Stimulated activated CD8-positive, alpha-beta memory T cell treated with anti-CD3 and anti-CD28 coated beads, Interleukin-4, amount 100 ng/mL, for 1 hour (primary cell): Measurements from ENCODE around the gene MSI2.
A peak's percentile ranks its signal among the peaks of the same experiment; 100 is the strongest.
"Not testable (repeated sequence)": the region's sequence is repeated elsewhere in the genome, so short reads cannot be mapped to it uniquely, and the experiment has no call there.

Source experiments
- DNase-seq, 2 donors: peaks; one replicate each; pipeline ENCODE4 v3.0.0-alpha.2; 2020; ENCODE audit warnings: low read depth in 2 of 2, low spot score in 1 of 2

Gene MSI2

DNA sequence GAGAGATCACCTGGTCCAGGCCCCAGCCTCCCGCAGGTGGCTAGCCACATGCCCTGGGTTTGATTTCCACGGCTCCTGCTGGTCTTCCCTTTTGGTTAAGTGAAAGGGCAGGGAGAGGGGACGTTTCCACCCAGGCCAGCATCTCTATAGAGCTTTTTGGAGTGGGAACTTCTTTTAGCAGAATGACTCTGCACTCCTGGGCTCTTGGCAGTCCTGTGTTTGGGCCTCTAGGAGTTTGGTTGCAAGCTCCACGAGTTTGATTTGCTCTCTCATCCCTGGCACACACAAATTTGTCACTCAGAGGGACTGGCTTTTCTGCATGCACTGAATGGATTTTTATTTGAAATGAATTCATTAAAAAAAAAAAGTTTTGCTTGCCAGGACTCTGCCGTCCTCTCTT, 32.8 kb downstream of the MSI2 start:
- no peak for DNase-seq

DNA sequence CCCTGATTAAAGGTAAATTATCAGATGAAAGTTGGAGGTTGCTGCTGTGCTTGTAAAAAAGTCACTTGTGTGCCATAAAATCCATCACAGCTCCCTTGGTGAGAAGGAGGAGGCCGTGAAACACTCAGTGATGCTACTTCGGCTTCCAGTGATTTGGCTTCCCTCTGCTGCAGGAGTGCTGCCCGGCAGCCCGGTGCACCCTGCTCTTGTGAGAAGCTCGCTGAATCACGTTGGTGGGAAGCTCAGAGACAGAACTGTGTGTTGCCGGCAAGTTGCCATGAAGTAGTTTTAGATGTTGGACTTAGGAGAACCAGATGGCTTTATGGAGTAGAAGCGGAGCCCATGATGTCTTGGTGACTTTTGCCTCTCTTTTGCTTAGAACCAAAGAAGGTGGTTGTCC, 33.3 kb downstream of the MSI2 start:
- DNase-seq = no peak

DNA sequence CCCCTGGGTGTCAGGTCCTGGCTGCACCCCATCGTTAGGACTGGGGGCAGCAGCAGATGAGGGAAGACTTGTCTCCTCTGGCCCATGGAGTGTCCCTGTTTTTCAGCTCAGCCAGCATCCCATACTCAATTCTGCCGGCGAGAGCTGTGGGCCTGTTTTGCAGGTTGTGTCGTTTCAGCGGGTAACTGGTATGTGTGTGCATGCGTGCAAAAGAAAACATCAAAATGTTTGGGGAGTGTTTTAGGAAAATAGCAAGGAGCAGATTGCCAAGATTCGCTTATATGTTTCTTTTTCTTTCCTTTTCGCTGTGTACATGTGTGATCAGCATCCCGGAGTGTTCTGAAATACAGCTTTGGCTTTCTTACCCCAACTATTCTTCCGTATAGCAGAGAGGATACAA, 34.7 kb downstream of the MSI2 start:
- no peak for DNase-seq

DNA sequence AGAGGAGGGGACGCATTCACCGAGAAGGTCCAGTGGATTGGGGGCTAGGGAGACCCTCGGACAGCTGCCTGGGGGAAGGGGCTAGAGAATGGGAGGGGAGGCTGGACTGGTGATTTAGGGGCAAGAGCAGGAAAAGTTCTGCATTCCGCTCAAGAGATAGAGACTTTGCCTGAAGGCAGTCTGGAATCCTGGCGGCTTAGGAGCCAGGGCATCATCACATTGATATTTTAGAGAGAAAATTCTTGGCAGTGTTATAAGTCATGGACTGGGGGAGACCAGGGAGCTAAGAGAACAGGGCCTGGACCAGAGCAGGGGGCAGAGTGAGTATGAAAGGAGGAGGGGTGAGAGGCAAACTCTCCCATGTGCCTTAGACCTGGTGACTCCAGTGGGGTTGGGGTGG, 35.8 kb downstream of the MSI2 start:
- DNase-seq = no peak

DNA sequence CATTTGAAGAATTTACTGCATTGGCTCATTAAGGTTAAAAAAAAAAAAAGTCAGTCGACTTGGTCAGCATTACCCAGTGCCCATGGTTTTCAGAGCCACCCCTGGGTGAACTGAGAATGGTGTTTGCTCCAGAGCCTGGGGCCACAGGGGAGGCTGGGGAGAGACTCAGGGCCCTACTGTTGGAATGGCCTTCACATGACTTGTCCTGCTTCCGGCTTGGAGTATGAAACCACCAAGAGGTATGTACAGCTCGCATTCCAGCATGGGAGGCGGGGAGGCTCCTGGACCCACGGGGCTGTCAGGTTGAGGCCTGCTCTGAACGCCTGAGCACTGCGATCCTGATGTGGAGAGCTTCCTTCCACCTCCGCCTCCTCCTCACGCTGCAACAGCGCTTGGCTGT, 36.8 kb downstream of the MSI2 start:
- no peak for DNase-seq

DNA sequence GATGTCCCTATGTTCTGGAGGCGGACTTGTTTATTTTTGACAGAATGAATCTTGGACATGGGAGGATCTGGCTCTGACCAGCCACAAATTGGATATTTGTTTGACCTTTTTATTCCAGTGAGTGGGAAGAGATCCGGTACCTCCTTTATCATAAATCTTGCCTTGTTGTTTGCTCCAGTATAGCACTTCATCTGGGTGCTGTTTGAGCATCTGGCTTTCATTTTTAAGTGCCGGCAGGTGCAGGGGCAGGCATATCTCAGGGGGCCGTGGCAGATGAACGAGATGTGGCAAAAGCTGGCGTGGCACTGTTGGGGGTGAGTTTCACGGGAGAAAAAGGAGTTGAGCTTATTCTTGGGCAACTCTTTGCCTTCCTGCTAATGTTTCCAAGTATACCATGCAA, 37.8 kb downstream of the MSI2 start:
- DNase-seq = no peak

DNA sequence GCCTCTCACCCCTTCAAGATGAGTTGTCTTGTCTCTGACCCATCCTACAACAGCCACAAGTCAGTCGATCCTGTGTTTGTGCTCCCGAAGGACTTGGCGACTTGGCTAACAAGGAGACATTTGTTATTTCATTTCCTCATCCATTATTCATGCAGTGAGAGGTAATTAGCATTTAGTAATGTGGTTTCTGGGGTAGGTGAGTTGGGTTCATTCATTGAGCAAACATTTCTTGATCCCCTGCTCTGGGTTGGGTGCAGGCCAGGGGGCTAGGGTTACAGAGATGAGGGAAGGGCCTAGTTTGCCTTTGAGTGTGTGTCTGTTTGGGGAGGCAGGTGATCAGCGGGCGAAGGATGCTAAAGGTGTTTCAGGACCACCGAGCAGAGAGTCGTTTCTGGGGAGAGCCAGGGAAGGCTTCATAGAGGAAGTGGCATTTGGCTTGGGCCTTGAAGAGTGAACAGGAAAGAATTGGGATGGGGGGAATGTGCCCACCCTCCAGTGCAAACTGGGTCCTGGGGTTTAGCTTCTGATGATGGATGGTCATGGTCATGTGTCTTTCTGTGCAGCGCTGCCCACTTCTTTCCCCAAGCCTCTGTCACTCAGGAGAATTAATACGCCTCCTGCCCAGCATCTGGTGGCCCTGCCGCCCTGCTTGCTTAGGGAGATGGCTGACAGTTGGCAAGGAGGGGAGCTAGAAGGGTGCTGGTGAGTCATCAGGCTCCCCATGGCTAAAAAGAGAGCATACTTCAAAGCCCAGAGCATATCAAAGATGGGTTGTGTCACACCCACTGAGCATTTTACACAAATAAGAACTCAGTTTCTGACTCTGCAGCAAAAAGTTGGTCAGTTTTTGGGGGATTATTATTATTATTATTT, 38.5 kb downstream of the MSI2 start:
- DNase-seq = peak; percentile 5 to 11

DNA sequence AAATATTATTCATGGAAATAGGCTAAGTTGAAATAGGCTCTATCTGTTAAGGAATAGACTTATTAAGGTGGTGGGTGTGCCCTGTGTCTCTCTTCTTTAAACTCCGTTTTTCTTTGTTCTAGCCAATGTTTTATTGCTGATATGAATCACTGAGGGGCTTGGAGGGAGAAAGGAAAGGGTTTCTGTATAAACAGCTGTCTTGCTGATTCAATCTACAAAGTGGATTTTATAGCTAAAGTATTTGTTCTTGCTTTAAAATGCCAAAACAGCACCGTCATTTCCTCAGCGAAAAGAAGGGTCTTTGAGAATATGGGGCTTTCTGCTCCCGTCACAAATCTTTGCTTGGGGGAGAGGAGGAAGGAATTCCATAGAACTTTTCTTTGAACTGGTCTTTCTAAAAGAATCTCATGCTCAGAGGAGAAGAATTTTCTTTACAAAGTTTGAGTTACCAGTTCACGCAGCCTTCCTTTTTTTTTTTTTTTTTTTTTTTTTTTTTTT, 39.3 kb downstream of the MSI2 start:
- no peak for DNase-seq

DNA sequence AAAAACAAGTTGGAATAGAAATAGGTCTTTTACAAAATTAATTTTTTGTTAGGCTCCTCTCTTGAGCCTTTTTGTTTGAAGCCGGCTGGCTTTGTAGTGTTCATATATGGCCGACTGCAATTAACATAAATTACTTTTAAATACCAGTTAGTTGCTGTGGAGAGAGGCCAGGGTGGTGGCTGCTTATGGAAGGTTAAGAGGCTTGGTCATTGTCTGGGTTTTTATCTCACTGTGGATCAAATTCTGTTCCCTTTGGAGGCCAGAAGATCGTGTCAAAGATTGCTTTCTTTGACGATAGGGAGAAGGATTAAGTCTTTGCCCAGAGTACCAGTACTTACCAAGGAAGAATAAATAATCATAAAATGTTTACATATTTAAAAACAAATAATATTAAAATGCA, 39.9 kb downstream of the MSI2 start:
- no peak for DNase-seq

DNA sequence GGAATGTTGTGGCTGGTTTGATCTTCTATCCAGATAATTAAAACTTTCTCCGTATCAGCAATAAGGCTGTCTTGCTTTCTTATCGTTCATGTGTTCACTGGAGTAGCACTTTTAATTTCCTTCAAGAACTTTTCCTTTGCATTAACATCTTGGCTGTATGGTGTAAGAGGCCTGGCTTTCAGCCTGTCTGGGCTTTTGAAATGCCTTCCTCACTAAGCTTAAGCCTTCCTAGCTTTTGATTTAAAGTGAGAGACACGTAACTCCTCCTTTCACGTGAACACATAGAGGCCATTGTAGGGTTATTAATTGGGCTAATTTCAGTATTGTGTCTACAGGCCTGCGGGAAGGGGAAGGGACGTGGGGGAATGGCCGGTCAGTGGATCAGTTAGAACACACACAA, 42.9 kb downstream of the MSI2 start:
- DNase-seq = no peak

DNA sequence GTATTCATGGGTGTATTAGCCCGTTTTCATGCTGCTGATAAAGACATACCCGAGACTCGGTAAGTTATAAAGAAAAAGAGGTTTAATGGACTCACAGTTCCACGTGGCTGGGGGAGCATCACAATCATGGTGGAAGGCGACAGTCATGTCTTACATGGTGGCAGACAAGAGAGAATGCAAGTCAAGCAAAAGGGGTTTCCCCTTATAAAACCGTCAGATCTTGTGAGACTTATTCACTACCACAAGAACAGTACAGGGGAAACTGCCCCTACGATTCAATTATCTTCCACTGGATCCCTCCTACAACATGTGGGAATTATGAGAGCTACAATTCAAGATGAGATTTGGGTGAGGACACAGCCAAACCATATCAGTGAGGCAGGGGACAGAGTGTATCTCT, 44.3 kb downstream of the MSI2 start:
- not testable (repeated sequence) for DNase-seq

DNA sequence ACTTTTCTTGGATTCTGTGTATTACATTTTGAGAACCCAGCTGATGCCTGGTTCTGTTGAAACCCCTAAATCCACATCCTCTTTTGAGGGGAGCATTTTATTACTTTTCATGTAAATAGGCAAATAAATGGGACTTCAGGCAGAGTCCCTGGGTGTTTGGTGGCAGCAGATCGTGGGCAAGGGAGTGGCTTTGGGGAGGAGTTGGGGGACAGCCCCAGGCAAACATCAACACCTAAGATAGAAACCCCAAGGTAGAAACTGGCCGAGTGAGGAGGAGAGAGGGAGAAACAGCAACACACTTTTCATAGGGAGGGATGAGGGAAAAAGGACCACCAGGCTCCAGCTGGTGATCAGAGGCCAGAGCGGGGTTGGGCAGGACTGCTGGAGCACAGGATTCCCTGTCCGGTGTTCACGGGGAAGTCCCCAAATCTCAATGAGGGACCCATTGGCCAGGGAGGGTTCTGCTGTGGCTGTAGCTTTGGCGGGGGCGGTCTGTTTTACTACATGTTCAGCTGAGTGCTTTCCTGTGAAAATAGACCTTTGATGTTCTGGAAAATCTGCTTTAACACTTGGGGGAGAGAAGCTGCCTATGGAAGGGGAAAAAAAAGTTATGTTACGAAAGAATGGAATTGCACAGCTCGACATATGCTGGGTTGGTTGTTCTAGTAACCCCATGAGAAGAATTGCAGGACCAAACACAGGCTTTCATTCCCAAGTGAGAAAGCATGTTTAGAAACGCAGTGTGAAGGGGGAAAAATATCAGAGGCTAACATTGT, 46.6 kb downstream of the MSI2 start:
- DNase-seq = no peak

DNA sequence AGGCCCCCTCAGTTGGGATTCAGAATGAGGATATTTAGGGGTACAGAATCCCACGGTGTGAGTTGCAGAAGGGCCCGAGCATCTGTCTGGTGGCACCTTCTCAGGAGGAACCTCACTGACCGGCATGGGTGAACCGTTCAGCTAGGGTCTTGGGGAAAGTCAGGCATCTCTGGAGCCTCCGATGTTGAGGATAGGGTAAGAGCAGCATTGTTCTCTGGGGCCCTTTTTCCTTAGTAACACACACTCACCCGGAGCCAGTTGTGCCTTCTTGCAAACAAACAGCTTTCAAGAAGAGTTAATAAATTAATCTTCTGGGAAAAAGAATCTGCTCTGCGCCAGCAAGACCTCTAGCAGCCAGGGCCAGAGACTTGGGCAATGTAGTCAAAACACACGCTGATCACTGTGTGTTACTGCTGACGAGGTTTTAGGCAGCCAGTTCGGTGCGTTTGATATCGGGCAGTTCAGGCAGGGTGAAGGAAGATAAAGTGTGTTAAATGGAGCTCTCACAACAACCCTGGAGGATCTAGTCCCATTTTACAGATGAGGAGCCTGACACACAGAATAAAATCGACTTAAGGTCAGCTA, 48.9 kb downstream of the MSI2 start:
- no peak for DNase-seq

DNA sequence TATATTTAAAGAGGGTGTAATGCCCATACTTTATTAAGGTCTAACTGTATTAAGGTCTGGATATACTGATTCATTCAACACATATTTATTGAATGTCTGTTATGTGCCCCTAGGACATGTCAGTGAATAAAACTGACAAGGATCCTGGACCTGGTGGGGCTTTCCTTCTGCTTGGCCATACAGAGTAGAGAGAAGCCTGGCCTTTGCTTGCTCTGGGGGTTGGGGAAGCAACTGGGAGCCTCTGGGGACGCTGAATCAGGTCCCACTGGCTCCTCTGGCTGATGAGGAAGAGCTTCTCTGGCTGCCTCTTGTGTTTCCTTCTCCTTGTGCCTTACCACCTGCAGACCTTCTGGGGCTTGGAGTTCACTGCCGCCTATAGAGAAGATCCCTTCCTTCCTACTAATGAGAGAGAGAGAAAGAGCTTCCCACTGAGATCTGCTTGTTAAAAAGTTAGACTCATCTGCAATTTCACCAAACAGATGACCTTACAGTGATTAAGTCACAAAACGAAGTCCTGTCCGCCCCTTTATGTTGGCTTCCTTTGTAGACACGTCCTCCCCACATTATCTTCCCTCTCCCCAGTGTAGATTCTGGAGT, 49.7 kb downstream of the MSI2 start:
- no peak for DNase-seq

DNA sequence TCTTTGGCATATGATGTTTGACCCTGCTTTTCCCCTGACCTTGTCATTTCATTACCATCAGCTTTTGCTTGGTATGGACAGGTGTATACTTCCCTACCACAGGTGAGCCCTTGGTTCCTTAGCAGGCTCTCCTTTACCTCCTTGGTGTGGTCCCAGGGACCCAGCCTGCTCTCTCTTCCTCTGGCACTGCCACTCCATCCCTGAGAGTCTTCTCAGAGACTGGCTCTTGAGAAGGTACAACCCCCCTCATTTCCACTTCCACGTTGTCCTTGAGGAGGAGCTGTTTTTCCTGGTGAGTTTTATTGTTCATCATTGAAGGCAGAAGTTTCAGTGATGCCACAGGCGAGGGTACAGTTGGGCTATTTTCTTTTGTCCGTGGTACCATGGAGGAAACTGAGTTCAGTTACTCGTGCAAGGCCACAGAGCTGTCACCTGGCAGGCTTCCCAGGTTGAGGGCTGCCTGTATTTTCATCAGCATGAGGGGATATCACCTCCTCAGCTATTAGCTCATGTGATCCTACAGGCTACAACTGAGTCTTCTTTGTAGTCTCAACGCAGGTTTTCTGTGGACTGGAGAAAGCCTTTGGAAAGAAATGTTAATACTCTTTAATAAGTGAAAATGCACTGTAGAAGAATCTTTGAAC, 52.3 kb downstream of the MSI2 start:
- DNase-seq = no peak

DNA sequence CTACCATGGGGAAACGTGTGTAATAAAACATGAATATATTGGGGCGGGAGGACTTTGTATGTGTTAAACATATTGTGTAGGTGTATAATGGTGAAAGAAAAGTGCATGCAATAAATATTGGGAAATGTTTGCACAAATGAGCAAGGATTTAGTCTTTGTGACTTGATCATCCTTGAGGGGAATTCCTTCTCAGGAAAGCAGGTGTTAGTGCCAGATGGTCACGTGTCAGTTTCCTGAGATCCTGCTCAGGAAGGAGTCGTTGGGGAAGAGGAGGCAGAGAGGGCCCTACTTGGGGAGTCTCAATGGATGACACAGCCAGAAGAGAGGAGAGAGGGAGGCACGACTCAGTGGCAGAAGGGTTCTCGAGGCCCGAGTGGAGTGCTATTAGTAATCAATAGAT, 53.2 kb downstream of the MSI2 start:
- no peak for DNase-seq

DNA sequence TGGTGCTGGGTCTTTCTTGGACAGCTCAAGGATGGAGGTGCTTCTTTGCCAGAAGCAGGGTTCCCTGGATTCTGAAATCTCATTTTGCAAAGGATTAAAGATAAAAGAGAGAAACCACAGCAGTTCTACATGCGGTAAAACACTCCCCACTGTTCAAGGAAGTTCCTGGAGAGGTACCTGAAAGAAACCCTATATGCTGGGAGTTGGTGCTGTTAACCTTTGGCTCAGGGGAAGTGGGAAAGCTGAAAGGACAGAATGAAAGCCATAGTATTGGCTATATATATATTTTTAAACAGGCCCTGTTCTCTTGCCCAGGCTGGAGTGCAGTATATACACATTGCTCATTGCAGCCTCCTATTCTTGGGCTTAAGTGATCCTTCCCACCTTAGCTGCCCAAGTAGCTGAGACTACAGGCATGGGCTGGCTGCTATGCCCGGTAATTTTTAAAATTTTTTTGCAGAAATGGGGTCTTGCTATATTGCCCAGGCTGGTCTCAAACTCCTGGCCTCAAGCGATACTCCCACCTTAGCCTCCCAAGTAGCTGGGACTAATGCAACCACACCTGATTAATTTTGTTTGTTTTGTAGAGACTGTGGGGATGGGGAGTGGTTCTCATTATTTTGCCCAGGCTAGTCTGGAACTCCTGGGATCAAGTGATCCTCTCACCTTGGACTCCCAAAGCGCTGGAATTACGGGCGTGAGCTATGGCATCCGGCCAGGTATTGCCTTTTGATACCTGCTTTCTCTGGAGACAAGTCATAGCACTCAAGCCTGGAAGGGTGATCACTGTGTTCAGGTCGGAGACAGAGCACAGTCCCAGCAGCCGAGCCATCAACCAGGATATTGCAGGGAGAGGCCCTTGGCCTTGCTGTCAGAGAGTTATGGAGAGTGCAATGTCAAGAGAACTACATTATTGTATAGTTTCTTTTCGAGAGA, 55.2 kb downstream of the MSI2 start:
- DNase-seq = no peak

DNA sequence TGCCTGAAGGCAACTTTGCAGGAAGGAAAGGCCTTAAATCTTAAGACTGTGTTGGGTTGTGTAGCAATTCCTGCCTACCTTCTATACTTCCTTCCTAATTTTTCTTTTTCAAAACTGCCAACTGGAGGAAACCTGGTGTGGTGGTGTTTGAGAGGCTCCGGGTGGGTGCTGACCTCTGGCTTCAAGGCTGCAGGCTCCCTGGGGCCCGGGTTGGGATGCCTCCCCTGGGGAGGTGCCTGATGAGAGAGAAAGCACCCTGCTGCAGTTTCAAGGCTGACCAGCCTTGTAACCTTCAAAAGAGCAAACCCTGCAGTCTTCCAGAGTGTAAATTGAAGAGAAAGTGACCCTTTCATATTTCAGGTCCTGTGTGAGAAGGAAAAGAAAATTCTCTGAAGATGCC, 55.9 kb downstream of the MSI2 start:
- DNase-seq = no peak

DNA sequence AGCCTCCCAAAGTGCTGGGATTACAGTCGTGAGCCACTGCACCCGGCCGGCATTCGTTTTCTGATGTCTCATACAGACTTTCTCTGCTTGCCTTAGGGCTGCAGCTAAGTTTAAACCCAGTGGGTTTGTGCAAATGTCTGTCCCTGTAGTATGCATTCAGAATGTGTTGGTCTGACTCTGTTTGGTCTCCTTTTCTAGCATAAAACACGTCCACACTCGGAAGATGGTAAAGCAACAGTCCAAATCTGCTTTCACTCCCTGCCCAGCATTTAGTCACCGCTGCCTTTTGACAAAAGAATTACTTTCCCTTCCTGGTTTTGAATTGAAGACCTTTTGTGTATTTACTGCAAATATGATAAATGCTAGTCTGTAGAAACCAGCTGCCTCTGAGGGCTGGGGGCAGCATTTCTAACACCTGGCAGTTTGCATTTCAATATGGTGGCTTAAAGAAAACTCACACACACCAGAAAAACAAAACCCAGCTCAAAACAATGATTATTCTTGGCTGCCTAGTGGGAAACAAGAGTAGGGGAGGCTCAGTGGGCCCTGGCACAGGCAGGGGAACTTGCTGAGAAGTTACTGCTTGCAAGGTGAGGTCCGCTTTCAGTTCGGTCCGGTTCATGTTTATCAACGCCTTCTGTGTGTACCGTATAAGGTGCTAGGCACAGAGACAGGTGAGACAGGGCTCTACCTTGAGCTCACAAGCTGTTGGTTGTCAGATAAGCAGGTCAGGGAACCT, 56.9 kb downstream of the MSI2 start:
- no peak for DNase-seq
